A673 (cell line): Measurements from ENCODE around the gene WNT16.

Experiments
- CTCF ChIP-seq: fragments of 300-800, 200-600 bp; sonication (generic); conservative IDR thresholded peaks from 2 replicates; pipeline ENCODE4 v1.5.1; 2017; ENCODE audit warnings: low read depth, mild to moderate bottlenecking, antibody characterized with exemption, low read length, moderate library complexity, mixed read lengths
- EZH2 ChIP-seq: fragments of 200-600 bp; sonication (generic); IDR thresholded peaks from 2 replicates; pipeline ENCODE4 v1.6.1; 2017; ENCODE audit warnings: borderline replicate concordance, low read depth, mild to moderate bottlenecking, mixed read lengths, antibody characterized with exemption, low read length; ENCODE audit not compliant: poor library complexity, severe bottlenecking

DNA sequence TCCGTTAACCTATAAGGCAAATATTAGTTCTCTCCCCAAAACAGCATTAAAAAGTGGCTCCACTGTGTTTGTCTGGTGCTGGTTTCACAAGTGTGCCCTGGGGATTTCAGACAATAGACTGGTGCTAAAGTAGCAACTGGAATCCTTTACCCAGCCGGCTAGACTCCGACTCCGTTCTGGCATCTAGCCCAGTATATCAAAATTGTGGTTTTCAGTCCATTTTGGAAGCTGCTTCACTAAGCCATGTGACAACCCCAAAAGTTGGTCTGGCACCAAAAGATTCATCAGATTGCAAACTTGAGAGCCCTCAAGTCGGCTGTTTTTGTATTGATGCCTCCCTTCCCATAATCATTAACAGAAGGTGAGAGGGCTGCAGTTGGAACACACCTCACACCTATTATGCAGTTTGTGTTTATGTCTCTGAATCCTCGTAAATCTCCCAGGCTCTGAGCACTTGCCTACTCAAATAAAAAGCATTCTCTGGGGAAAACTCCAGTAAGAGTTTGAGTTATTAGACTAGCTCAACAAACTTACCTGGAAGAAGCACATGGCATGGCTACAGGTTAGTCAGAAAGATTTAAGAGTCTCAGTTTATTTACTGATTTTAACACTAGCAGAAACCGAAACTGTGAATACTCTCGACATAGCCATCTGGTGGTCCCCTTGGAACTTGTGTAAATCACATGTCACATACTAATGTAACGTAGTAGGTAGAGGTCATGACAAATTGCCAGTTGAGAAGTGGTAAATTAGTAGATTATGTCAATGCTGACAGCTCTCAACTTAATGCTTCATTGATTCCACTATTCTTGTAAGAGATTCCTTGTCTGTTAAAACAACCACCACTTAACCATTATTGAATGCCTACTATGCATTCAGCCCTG lies 14.8 kb upstream of the WNT16 start:
- TF ChIP-seq CTCF = no peak
- TF ChIP-seq EZH2 = no peak
